Measurements from ENCODE around the gene ASZ1.

ASZ1 gene

GRCh38 chr7:117381362-117381761 is 45.9 kb downstream of the ASZ1 start:
- H3K4me1 ChIP-seq (ENCODE audit: control insufficient read depth, insufficient read depth, low read length, poor library complexity, severe bottlenecking), result no peaks in the 10 kb centered on the region
- H3K36me3 ChIP-seq (ENCODE audit: control insufficient read depth, insufficient read depth, low read length), result no peaks in the 10 kb centered on the region
- no peak overlapping the region for H3K27ac ChIP-seq (ENCODE audit: low read depth, low read length, severe bottlenecking)
- H3K4me3 ChIP-seq (ENCODE audit: extremely low read depth, insufficient read depth, low read length, poor library complexity, severe bottlenecking), result no peak overlapping the region
- no peaks in the 10 kb centered on the region for H3K9me3 ChIP-seq (ENCODE audit: control insufficient read depth, low read length)

- Histone ChIP-seq H3K27ac (ENCODE audit: low read depth, low read length, severe bottlenecking) (no peak overlapping the region), H3K4me1 (ENCODE audit: control insufficient read depth, insufficient read depth, low read length, poor library complexity, severe bottlenecking) (no peaks in the 10 kb centered on the region), H3K36me3 (ENCODE audit: control insufficient read depth, insufficient read depth, low read length) (no peaks in the 10 kb centered on the region), H3K9me3 (ENCODE audit: control insufficient read depth, low read length) (no peaks in the 10 kb centered on the region), H3K4me3 (ENCODE audit: extremely low read depth, insufficient read depth, low read length, poor library complexity, severe bottlenecking) (no peak overlapping the region)
- WGBS, 2 experiments (ENCODE audit: insufficient coverage in 2 of 2), result 50% methylated on average over 1 of the region's 2 CpGs; no CpG with 5 or more reads in 1 of the 2 experiments
Measured at GRCh38 chr7:117375380-117375779, 51.9 kb downstream of the ASZ1 start.

- Histone ChIP-seq H3K9me3 (ENCODE audit: control insufficient read depth, low read length) (no peaks in the 10 kb centered on the region), H3K4me3 (ENCODE audit: extremely low read depth, insufficient read depth, low read length, poor library complexity, severe bottlenecking) (no peak overlapping the region), H3K27ac (ENCODE audit: low read depth, low read length, severe bottlenecking) (no peak overlapping the region), H3K4me1 (ENCODE audit: control insufficient read depth, insufficient read depth, low read length, poor library complexity, severe bottlenecking) (no peaks in the 10 kb centered on the region), H3K36me3 (ENCODE audit: control insufficient read depth, insufficient read depth, low read length) (no peaks in the 10 kb centered on the region)
- 100% methylated on average over 1 of the region's 1 CpG; no CpG with 5 or more reads in 1 of the 2 experiments for WGBS, 2 experiments (ENCODE audit: insufficient coverage in 2 of 2)
Measured at GRCh38 chr7:117372073-117372472, 55.2 kb downstream of the ASZ1 start.

GRCh38 chr7:117364339-117365080 is 62.8 kb downstream of the ASZ1 start:
- H3K27ac ChIP-seq (ENCODE audit: low read depth, low read length, severe bottlenecking), result no peak overlapping the region

DNA sequence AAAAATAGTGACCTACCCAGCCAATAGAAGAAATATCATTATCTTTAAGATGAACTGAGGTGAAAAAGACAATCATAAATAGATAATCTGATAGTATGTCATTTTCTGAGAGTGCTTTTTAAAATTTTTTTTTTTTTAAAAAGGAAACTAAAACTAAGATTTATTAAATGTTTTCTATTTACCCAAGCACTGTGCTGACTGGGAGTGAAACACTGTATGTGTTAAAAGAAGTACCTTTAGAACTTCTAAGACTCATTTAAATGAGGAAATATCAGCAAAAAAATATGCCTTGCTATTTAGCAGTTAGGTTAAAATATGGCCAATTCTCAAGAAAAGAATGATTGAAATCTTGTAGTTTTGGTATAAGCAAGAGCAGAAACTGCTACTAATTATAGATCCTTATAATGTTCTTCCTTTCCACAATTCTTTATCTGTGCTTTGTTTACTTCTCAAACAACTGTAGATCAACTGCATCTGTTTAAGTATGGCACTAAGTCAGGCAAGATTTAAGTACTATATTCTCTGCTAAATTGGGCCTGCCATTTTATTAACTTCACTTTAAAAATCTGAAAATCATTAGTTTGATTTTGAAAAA is 64.9 kb downstream of the ASZ1 start:
- no peaks in the 10 kb centered on the region for H3K4me1 ChIP-seq (ENCODE audit: control insufficient read depth, insufficient read depth, low read length, poor library complexity, severe bottlenecking)
- H3K9me3 ChIP-seq (ENCODE audit: control insufficient read depth, low read length), result no peaks in the 10 kb centered on the region
- H3K4me3 ChIP-seq (ENCODE audit: extremely low read depth, insufficient read depth, low read length, poor library complexity, severe bottlenecking), result no peak overlapping the region
- H3K36me3 ChIP-seq (ENCODE audit: control insufficient read depth, insufficient read depth, low read length), result no peaks in the 10 kb centered on the region
- H3K27ac ChIP-seq (ENCODE audit: low read depth, low read length, severe bottlenecking), result no peak overlapping the region

More at GRCh38 chr7:117364339-117365080, 62.8 kb downstream of the ASZ1 start:
- H3K4me1 ChIP-seq (ENCODE audit: control insufficient read depth, insufficient read depth, low read length, poor library complexity, severe bottlenecking), result no peaks in the 10 kb centered on the region
- H3K36me3 ChIP-seq (ENCODE audit: control insufficient read depth, insufficient read depth, low read length), result no peaks in the 10 kb centered on the region
- no peak overlapping the region for H3K4me3 ChIP-seq (ENCODE audit: extremely low read depth, insufficient read depth, low read length, poor library complexity, severe bottlenecking)
- H3K9me3 ChIP-seq (ENCODE audit: control insufficient read depth, low read length), result no peaks in the 10 kb centered on the region

DNA sequence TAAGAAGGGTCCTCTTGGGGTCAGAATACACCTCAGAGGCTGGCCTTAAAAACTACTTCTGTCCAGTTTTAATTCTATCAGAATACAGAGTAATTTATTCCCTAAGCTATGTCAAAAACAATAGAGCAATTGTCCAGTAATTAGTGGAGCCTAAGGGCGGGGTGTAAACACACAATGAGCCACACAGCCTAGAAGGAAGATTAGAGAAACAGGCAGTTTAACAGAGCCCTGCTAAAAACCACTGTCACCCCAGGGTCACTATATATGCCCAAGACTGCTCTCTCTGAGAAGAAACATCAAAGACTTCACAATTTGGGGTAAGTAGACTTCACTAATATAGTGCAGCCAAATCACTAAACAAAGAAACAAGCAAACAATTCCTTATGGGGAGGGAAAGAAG is 77.3 kb downstream of the ASZ1 start:
- H3K4me3 ChIP-seq (ENCODE audit: extremely low read depth, insufficient read depth, low read length, poor library complexity, severe bottlenecking), result no peak overlapping the region
- H3K9me3 ChIP-seq (ENCODE audit: control insufficient read depth, low read length), result no peaks in the 10 kb centered on the region
- H3K36me3 ChIP-seq (ENCODE audit: control insufficient read depth, insufficient read depth, low read length), result no peaks in the 10 kb centered on the region
- 100% methylated on average over 1 of the region's 1 CpG; no CpG with 5 or more reads in 1 of the 2 experiments for WGBS, 2 experiments (ENCODE audit: insufficient coverage in 2 of 2)
- peaks cover 5% of the 10 kb centered on the region for H3K4me1 ChIP-seq (ENCODE audit: control insufficient read depth, insufficient read depth, low read length, poor library complexity, severe bottlenecking)
- H3K27ac ChIP-seq (ENCODE audit: low read depth, low read length, severe bottlenecking), result no peak overlapping the region

- no peaks in the 10 kb centered on the region for H3K36me3 ChIP-seq (ENCODE audit: control insufficient read depth, insufficient read depth, low read length)
- WGBS, 2 experiments (ENCODE audit: insufficient coverage in 2 of 2), result no CpG with 5 or more reads among the region's 2 CpGs
- H3K9me3 ChIP-seq (ENCODE audit: control insufficient read depth, low read length), result no peaks in the 10 kb centered on the region
- H3K4me3 ChIP-seq (ENCODE audit: extremely low read depth, insufficient read depth, low read length, poor library complexity, severe bottlenecking), result no peak overlapping the region
- H3K27ac ChIP-seq (ENCODE audit: low read depth, low read length, severe bottlenecking), result peak overlapping the region; percentile 29
- peaks cover 5% of the 10 kb centered on the region for H3K4me1 ChIP-seq (ENCODE audit: control insufficient read depth, insufficient read depth, low read length, poor library complexity, severe bottlenecking)
Measured at GRCh38 chr7:117349570-117349969, 77.7 kb downstream of the ASZ1 start.

GRCh38 chr7:117347962-117348672 is 79.2 kb downstream of the ASZ1 start:
- H3K4me1 ChIP-seq (ENCODE audit: control insufficient read depth, insufficient read depth, low read length, poor library complexity, severe bottlenecking), result peaks cover 5% of the 10 kb centered on the region
- H3K27ac ChIP-seq (ENCODE audit: low read depth, low read length, severe bottlenecking), result no peak overlapping the region
- H3K4me3 ChIP-seq (ENCODE audit: extremely low read depth, insufficient read depth, low read length, poor library complexity, severe bottlenecking), result no peak overlapping the region
- WGBS, 2 experiments (ENCODE audit: insufficient coverage in 2 of 2), result 92 to 93% methylated on average over 3 of the region's 7 CpGs
- H3K9me3 ChIP-seq (ENCODE audit: control insufficient read depth, low read length), result no peaks in the 10 kb centered on the region
- no peaks in the 10 kb centered on the region for H3K36me3 ChIP-seq (ENCODE audit: control insufficient read depth, insufficient read depth, low read length)

DNA sequence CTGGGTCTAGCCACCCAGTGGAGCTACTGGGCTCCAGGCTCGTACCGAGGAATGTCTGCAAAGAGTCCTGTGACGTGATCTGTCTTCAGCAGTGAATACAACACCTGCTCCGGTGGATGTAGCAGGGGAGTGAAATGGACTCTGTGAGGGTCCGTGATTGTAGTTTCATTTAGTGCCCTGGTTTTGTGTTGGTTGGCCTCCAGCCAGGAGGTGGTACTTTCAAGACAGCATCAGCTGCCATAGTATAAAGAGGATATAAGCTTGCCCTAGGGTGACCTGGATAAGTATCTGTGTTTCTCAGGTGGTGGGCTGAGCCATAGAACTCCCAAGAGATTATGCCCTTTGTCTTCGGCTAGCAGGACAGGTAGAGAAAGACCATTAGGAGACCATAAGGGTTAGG is 79.8 kb downstream of the ASZ1 start:
- Histone ChIP-seq H3K27ac (ENCODE audit: low read depth, low read length, severe bottlenecking) (no peak overlapping the region), H3K9me3 (ENCODE audit: control insufficient read depth, low read length) (no peaks in the 10 kb centered on the region), H3K4me3 (ENCODE audit: extremely low read depth, insufficient read depth, low read length, poor library complexity, severe bottlenecking) (no peak overlapping the region), H3K4me1 (ENCODE audit: control insufficient read depth, insufficient read depth, low read length, poor library complexity, severe bottlenecking) (peaks cover 5% of the 10 kb centered on the region), H3K36me3 (ENCODE audit: control insufficient read depth, insufficient read depth, low read length) (no peaks in the 10 kb centered on the region)
- WGBS, 2 experiments (ENCODE audit: insufficient coverage in 2 of 2), result 91 to 92% methylated on average over 6 of the region's 6 CpGs

- Histone ChIP-seq H3K4me3 (ENCODE audit: extremely low read depth, insufficient read depth, low read length, poor library complexity, severe bottlenecking) (no peak overlapping the region), H3K4me1 (ENCODE audit: control insufficient read depth, insufficient read depth, low read length, poor library complexity, severe bottlenecking) (peaks cover 5% of the 10 kb centered on the region), H3K36me3 (ENCODE audit: control insufficient read depth, insufficient read depth, low read length) (no peaks in the 10 kb centered on the region), H3K27ac (ENCODE audit: low read depth, low read length, severe bottlenecking) (no peak overlapping the region), H3K9me3 (ENCODE audit: control insufficient read depth, low read length) (no peaks in the 10 kb centered on the region)
Measured at GRCh38 chr7:117346161-117346560, 81.1 kb downstream of the ASZ1 start.

DNA sequence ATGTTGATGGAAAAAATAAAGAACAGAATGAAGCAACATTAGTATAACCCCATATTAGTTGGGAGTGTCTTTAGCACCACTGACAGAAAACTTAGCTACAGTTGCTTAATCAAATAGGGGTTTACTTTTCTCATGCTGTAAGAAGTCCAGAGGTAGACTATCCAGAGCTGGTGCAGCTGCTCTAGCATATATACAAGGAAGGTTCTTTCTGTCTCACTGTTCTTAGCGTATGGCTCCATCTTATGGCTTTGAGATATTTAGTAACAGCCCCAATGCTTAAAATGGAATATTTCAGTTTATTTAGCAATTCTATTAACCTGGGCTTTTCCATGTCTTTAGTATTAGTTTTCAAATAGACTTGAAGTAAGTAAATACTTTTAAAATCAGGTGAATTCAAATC is 89.3 kb downstream of the ASZ1 start:
- WGBS, 2 experiments (ENCODE audit: insufficient coverage in 2 of 2), result no CpG with 5 or more reads among the region's 1 CpG

More for the DNA sequence above, 89.3 kb downstream of the ASZ1 start:
- Histone ChIP-seq H3K27ac (ENCODE audit: low read depth, low read length, severe bottlenecking) (no peak overlapping the region), H3K36me3 (ENCODE audit: control insufficient read depth, insufficient read depth, low read length) (no peaks in the 10 kb centered on the region), H3K4me1 (ENCODE audit: control insufficient read depth, insufficient read depth, low read length, poor library complexity, severe bottlenecking) (no peaks in the 10 kb centered on the region), H3K4me3 (ENCODE audit: extremely low read depth, insufficient read depth, low read length, poor library complexity, severe bottlenecking) (no peak overlapping the region), H3K9me3 (ENCODE audit: control insufficient read depth, low read length) (no peaks in the 10 kb centered on the region)

All from mesodermal cell (in vitro differentiated cells).